K562 (cell line): ENCODE results near the gene KIR3DL1.
"Not testable (repeated sequence)": the region's sequence is repeated elsewhere in the genome, so short reads cannot be mapped to it uniquely, and the experiment has no call there.

Experiments
- ZC3H11A ChIP-seq: IDR thresholded peaks from 2 replicates; pipeline ENCODE4 v1.6.1; 2012; ENCODE audit warnings: low read depth, low read length, improper control_type of control experiment
- ZNF785 ChIP-seq: fragments of 250-450 bp; sonication (Bioruptor Pico); IDR thresholded peaks from 2 replicates; pipeline ENCODE4 v1.4.0; 2020; ENCODE audit warnings: mild to moderate bottlenecking
- TF ChIP-seq, protein P1 (sequence below), 3 experiments: IDR thresholded peaks in 2 of 3; conservative IDR thresholded peaks in 1 of 3; 2 replicates each; pipeline ENCODE4 v1.5.1; 2011 to 2012; ENCODE audit warnings: low read length in 3 of 3, mild to moderate bottlenecking in 3 of 3, control low read depth in 2 of 3, improper control_type of control experiment in 1 of 3, inconsistent platforms in 1 of 3, low read depth in 1 of 3, mixed read lengths in 1 of 3, moderate library complexity in 1 of 3; ENCODE audit not compliant: insufficient read depth in 2 of 3

GRCh38 chr19:54859421-54859820 lies 43.2 kb downstream of the KIR3DL1 start:
- TF ChIP-seq, protein P1, sequence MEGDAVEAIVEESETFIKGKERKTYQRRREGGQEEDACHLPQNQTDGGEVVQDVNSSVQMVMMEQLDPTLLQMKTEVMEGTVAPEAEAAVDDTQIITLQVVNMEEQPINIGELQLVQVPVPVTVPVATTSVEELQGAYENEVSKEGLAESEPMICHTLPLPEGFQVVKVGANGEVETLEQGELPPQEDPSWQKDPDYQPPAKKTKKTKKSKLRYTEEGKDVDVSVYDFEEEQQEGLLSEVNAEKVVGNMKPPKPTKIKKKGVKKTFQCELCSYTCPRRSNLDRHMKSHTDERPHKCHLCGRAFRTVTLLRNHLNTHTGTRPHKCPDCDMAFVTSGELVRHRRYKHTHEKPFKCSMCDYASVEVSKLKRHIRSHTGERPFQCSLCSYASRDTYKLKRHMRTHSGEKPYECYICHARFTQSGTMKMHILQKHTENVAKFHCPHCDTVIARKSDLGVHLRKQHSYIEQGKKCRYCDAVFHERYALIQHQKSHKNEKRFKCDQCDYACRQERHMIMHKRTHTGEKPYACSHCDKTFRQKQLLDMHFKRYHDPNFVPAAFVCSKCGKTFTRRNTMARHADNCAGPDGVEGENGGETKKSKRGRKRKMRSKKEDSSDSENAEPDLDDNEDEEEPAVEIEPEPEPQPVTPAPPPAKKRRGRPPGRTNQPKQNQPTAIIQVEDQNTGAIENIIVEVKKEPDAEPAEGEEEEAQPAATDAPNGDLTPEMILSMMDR (IDR thresholded peaks at IDR 0.05 in 2 of 3, conservative IDR thresholded peaks at IDR 0.05 in 1 of 3; ENCODE audit: insufficient read depth in 2 of 3, low read depth in 1 of 3, low read length in 3 of 3): not testable (repeated sequence)
- TF ChIP-seq ZC3H11A; ZNF785 (CRISPR knock-in tag): not testable (repeated sequence)
